Measurements from ENCODE around the gene SLC44A5. TPM values are rescaled to one million over a fixed set of nuclear protein-coding genes. Genes with fewer than 3 reads are reported as not detected.
"Not testable (repeated sequence)": the region's sequence is repeated elsewhere in the genome, so short reads cannot be mapped to it uniquely, and the experiment has no call there.

The SLC44A5 gene
- total and polyA plus RNA-seq, 8 donors, result 0.12 to 6.7 (median 3.9) TPM; not detected in 3

- intact Hi-C loops (cut with DNase I; ENCODE audit: low total_unique reads), result no loop called here
- H3K9me3 ChIP-seq, result no peaks in the 10 kb centered on the region
- H3K27me3 ChIP-seq, result peaks cover 0 to 7% (median 0%) of the 10 kb centered on the region in 3 donors
- no peak overlapping the region for H3K4me3 ChIP-seq
- TF ChIP-seq EP300 (IDR thresholded peaks at IDR 0.05) (no peak), CTCF (IDR thresholded peaks at IDR 0.05) (no peak), POLR2AphosphoS5 (IDR thresholded peaks at IDR 0.05) (no peak), POLR2A (IDR thresholded peaks at IDR 0.05) (no peak)
- no peak overlapping the region for H3K27ac ChIP-seq
- 52 to 80% (median 56%) methylated on average over 1 of the region's 1 CpG for WGBS, 5 donors
- no peaks in the 10 kb centered on the region for H3K36me3 ChIP-seq
- H3K4me1 ChIP-seq, result no peaks in the 10 kb centered on the region
- DNase-seq, result no peak
Observed at GRCh38 chr1:75198163-75198562, 412.8 kb downstream of the SLC44A5 start.

- Histone ChIP-seq H3K9me3 (no peaks in the 10 kb centered on the region), H3K36me3 (no peaks in the 10 kb centered on the region), H3K4me1 (no peaks in the 10 kb centered on the region), H3K27ac (no peak overlapping the region), H3K27me3 (peaks cover 0 to 13% (median 0%) of the 10 kb centered on the region in 3 donors), H3K4me3 (no peak overlapping the region)
- peak in 1 of 2 donors; percentile 5 for DNase-seq
- intact Hi-C loops (cut with DNase I; ENCODE audit: low total_unique reads), result no loop called here
- no peak for TF ChIP-seq POLR2A (IDR thresholded peaks at IDR 0.05)
- no peak for TF ChIP-seq CTCF (IDR thresholded peaks at IDR 0.05)
- TF ChIP-seq POLR2AphosphoS5 (IDR thresholded peaks at IDR 0.05), result no peak
- no peak for TF ChIP-seq EP300 (IDR thresholded peaks at IDR 0.05)
- WGBS, 5 donors, result 54 to 59% (median 57%) methylated on average over 1 of the region's 1 CpG
Observed at GRCh38 chr1:75188892-75189291, 422.0 kb downstream of the SLC44A5 start.

GRCh38 chr1:75181214-75181955, 429.5 kb downstream of the SLC44A5 start:
- H3K27me3 ChIP-seq; intact Hi-C loops (cut with DNase I; ENCODE audit: low total_unique reads); H3K4me3 ChIP-seq; DNase-seq; H3K36me3 ChIP-seq; H3K4me1 ChIP-seq; H3K27ac ChIP-seq: not testable (repeated sequence)
- 84 to 91% (median 87%) methylated on average over 12 to 13 of the region's 13 CpGs for WGBS, 5 donors
- H3K9me3 ChIP-seq, result peaks cover 3 to 22% (median 11%) of the 10 kb centered on the region in 4 donors

- no peak overlapping the region for H3K27ac ChIP-seq
- intact Hi-C loops (cut with DNase I; ENCODE audit: low total_unique reads), result no loop called here
- H3K4me3 ChIP-seq, result no peak overlapping the region
- DNase-seq, result no peak
- no peaks in the 10 kb centered on the region for H3K27me3 ChIP-seq
- no peaks in the 10 kb centered on the region for H3K36me3 ChIP-seq
- WGBS, 5 donors, result 59 to 75% (median 73%) methylated on average over 2 of the region's 2 CpGs
- H3K4me1 ChIP-seq, result no peaks in the 10 kb centered on the region
- TF ChIP-seq POLR2A (IDR thresholded peaks at IDR 0.05) (no peak), CTCF (IDR thresholded peaks at IDR 0.05) (no peak), POLR2AphosphoS5 (IDR thresholded peaks at IDR 0.05) (no peak), EP300 (IDR thresholded peaks at IDR 0.05) (no peak)
- H3K9me3 ChIP-seq, result peaks cover 0 to 7% (median 0%) of the 10 kb centered on the region in 4 donors
Observed at GRCh38 chr1:75174031-75174760, 436.7 kb downstream of the SLC44A5 start.

All from stomach (tissue), 9 donors.